ENCODE measurements around the gene TMEM31. TPM values are rescaled to one million over a fixed set of nuclear protein-coding genes. Genes with fewer than 3 reads are reported as not detected.
A peak's percentile ranks its signal among the peaks of the same experiment; 100 is the strongest.

The TMEM31 gene
- polyA plus RNA-seq, 1 of the 3 experiments (the other 2 are of a cell fraction): not detected

- Histone ChIP-seq H3K4me2 (peak overlapping the region; percentile 70), H3K79me2 (ENCODE audit: insufficient read depth) (peaks cover 43% of the 10 kb centered on the region), H3F3A (replicated peaks; ENCODE audit: insufficient read depth) (peaks cover 25% of the 10 kb centered on the region), H3K9me3 (no peaks in the 10 kb centered on the region), H3K27ac (ENCODE audit: low read depth in 2 of 2, low read length in 1 of 2) (peak overlapping the region; percentile 92 to 94), H3K36me3 (replicated peaks in 1 of 2; ENCODE audit: control insufficient read depth in 1 of 2, insufficient read depth in 2 of 2, low read length in 1 of 2) (peaks cover 27 to 31% of the 10 kb centered on the region in 2 experiments), H3K4me1 (ENCODE audit: control insufficient read depth in 1 of 2, insufficient read depth in 2 of 2, low read depth in 1 of 2, low read length in 1 of 2) (peaks cover 4 to 5% of the 10 kb centered on the region in 2 experiments; a peak in 3 of 4 replicates), H3K27me3 (ENCODE audit: insufficient read depth) (no peaks in the 10 kb centered on the region), H3K9ac (peak overlapping the region; percentile 82), H4K20me1 (ENCODE audit: insufficient read depth) (peaks cover 19% of the 10 kb centered on the region), H3K4me3 (ENCODE audit: low read depth in 2 of 2, low read length in 1 of 2) (peak overlapping the region; percentile 62 to 73), H2AFZ (ENCODE audit: low read depth) (peak overlapping the region; percentile 62; the same call in 1 of the 2 replicates), H3K9me2 (no peaks in the 10 kb centered on the region)
- WGBS (ENCODE audit: low lambda C conversion rate): 14% methylated on average over 40 of the region's 40 CpGs
- DNase-seq: peak; percentile 64
- ChIA-PET POLR2A (interaction anchor here (0.7 to 1.0 kb wide), 4 partner anchors 57 to 1956 kb away, joined by 3 to 7 read pairs (median 4); no protein-coding TSS in a partner anchor), CTCF (interaction anchor here (0.7 kb wide), 1 partner anchor 200 kb away, joined by 3 read pairs; no protein-coding TSS in a partner anchor)
- TF ChIP-seq MXI1 (IDR thresholded peaks at IDR 0.05; ENCODE audit: low read depth, low read length) (peak; percentile 13), GABPA (IDR thresholded peaks at IDR 0.05; ENCODE audit: low read depth) (peak; percentile 83), EP300 (IDR thresholded peaks at IDR 0.05; ENCODE audit: borderline replicate concordance in 1 of 2, low read depth in 1 of 2, low read length in 1 of 2) (no peak; a peak in 1 of 4 replicates), NRF1 (IDR thresholded peaks at IDR 0.05; ENCODE audit: low read depth, low read length) (peak; percentile 74), POLR2AphosphoS5 (IDR thresholded peaks at IDR 0.05; ENCODE audit: low read depth, low read length) (no peak), TAF1 (IDR thresholded peaks at IDR 0.05; ENCODE audit: borderline replicate concordance, low read depth, low read length) (no peak), TEAD4 (IDR thresholded peaks at IDR 0.05; ENCODE audit: borderline replicate concordance, insufficient read depth) (no peak), GATA2 (CRISPR knock-in tag; IDR thresholded peaks at IDR 0.05) (0 out of 2 replicates have a peak, but pooled peaks have one; percentile 7), SMC3 (IDR thresholded peaks at IDR 0.05; ENCODE audit: low read depth, low read length) (no peak), SIN3A (IDR thresholded peaks at IDR 0.05; ENCODE audit: borderline replicate concordance, low read depth, low read length) (no peak), RCOR1 (IDR thresholded peaks at IDR 0.05; ENCODE audit: low read length) (no peak), MEF2A (IDR thresholded peaks at IDR 0.05; ENCODE audit: borderline replicate concordance, low read depth) (no peak), ELF1 (IDR thresholded peaks at IDR 0.05) (peak; percentile 79), CTCF (IDR thresholded peaks at IDR 0.05) (peak; percentile 39; the same call in 1 of the 2 replicates), PBX3 (IDR thresholded peaks at IDR 0.05) (no peak), FOXM1 (IDR thresholded peaks at IDR 0.05; ENCODE audit: low read depth) (no peak), RFX5 (IDR thresholded peaks at IDR 0.05; ENCODE audit: low read length) (no peak), RXRA (IDR thresholded peaks at IDR 0.05; ENCODE audit: borderline replicate concordance, low read depth) (no peak), RAD21 (IDR thresholded peaks at IDR 0.05; ENCODE audit: low read length) (no peak), NFIC (IDR thresholded peaks at IDR 0.05; ENCODE audit: borderline replicate concordance) (no peak), FOSL2 (IDR thresholded peaks at IDR 0.05; ENCODE audit: borderline replicate concordance, low read depth) (no peak), EZH2phosphoT487 (IDR thresholded peaks at IDR 0.05; ENCODE audit: borderline replicate concordance, low read depth) (no peak), JUND (IDR thresholded peaks at IDR 0.05) (0 out of 2 replicates have a peak, but pooled peaks have one; percentile 3)
- TF ChIP-seq, protein P1, sequence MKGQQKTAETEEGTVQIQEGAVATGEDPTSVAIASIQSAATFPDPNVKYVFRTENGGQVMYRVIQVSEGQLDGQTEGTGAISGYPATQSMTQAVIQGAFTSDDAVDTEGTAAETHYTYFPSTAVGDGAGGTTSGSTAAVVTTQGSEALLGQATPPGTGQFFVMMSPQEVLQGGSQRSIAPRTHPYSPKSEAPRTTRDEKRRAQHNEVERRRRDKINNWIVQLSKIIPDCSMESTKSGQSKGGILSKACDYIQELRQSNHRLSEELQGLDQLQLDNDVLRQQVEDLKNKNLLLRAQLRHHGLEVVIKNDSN (IDR thresholded peaks at IDR 0.05; ENCODE audit: borderline replicate concordance, low read depth): no peak
- TF ChIP-seq, protein P2, sequence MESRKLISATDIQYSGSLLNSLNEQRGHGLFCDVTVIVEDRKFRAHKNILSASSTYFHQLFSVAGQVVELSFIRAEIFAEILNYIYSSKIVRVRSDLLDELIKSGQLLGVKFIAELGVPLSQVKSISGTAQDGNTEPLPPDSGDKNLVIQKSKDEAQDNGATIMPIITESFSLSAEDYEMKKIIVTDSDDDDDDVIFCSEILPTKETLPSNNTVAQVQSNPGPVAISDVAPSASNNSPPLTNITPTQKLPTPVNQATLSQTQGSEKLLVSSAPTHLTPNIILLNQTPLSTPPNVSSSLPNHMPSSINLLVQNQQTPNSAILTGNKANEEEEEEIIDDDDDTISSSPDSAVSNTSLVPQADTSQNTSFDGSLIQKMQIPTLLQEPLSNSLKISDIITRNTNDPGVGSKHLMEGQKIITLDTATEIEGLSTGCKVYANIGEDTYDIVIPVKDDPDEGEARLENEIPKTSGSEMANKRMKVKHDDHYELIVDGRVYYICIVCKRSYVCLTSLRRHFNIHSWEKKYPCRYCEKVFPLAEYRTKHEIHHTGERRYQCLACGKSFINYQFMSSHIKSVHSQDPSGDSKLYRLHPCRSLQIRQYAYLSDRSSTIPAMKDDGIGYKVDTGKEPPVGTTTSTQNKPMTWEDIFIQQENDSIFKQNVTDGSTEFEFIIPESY (IDR thresholded peaks at IDR 0.05; ENCODE audit: borderline replicate concordance, low read depth): peak; percentile 83; the same call in 1 of the 2 replicates
- TF ChIP-seq, protein P3, sequence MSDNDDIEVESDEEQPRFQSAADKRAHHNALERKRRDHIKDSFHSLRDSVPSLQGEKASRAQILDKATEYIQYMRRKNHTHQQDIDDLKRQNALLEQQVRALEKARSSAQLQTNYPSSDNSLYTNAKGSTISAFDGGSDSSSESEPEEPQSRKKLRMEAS (IDR thresholded peaks at IDR 0.05; ENCODE audit: low read depth): peak; percentile 70
- TF ChIP-seq, protein P4, sequence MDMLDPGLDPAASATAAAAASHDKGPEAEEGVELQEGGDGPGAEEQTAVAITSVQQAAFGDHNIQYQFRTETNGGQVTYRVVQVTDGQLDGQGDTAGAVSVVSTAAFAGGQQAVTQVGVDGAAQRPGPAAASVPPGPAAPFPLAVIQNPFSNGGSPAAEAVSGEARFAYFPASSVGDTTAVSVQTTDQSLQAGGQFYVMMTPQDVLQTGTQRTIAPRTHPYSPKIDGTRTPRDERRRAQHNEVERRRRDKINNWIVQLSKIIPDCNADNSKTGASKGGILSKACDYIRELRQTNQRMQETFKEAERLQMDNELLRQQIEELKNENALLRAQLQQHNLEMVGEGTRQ (IDR thresholded peaks at IDR 0.05; ENCODE audit: borderline replicate concordance, low read depth, low read length): no peak
Measured at GRCh38 chrX:103687073-103687695, 23.5 kb upstream of the TMEM31 start.
